Liver (tissue), 9 donors: ENCODE results near the gene SKIC8. TPM values are rescaled to one million over a fixed set of nuclear protein-coding genes. Genes with fewer than 3 reads are reported as not detected.

Experiments used
- DNase-seq: peaks from one replicate; pipeline ENCODE4 v3.0.0-alpha.2; 2017; ENCODE audit warnings: low spot score
- H3K27ac ChIP-seq, 2 donors: one replicate each; pipeline ENCODE4 v1.7.0; 2013; ENCODE audit warnings: inconsistent platforms in 2 of 2, low read length in 2 of 2, control low read depth in 1 of 2, low read depth in 1 of 2, mild to moderate bottlenecking in 1 of 2
- H3K27me3 ChIP-seq, 4 donors: one replicate each; pipeline versions ENCODE4 v1.6.1 to v1.7.0; 2013; ENCODE audit warnings: low read length in 3 of 4, inconsistent platforms in 1 of 4, mild to moderate bottlenecking in 1 of 4, moderate library complexity in 1 of 4; ENCODE audit not compliant: control insufficient read depth in 4 of 4, insufficient read depth in 4 of 4
- H3K36me3 ChIP-seq, 4 donors: one replicate each; pipeline versions ENCODE4 v1.6.1 to v1.7.0; 2013; ENCODE audit warnings: low read length in 3 of 4, mild to moderate bottlenecking in 3 of 4, low read depth in 1 of 4, moderate library complexity in 1 of 4; ENCODE audit not compliant: control insufficient read depth in 4 of 4, insufficient read depth in 3 of 4
- H3K4me1 ChIP-seq, 4 donors: one replicate each; pipeline versions ENCODE4 v1.6.1 to v1.7.0; 2013; ENCODE audit warnings: low read length in 3 of 4, mild to moderate bottlenecking in 3 of 4, moderate library complexity in 1 of 4; ENCODE audit not compliant: control insufficient read depth in 4 of 4, insufficient read depth in 4 of 4
- H3K4me3 ChIP-seq, 3 donors: one replicate each; pipeline versions ENCODE4 v1.6.1 to v1.7.0; 2013; ENCODE audit warnings: low read length in 3 of 3, control low read depth in 1 of 3, low read depth in 1 of 3, mild to moderate bottlenecking in 1 of 3
- H3K9ac ChIP-seq, 2 donors: one replicate each; pipeline ENCODE4 v1.7.0; 2013; ENCODE audit warnings: low read length in 2 of 2, mild to moderate bottlenecking in 2 of 2, moderate library complexity in 2 of 2, control low read depth in 1 of 2, low read depth in 1 of 2
- H3K9me3 ChIP-seq, 4 donors: one replicate each; pipeline versions ENCODE4 v1.6.1 to v1.7.0; 2013; ENCODE audit warnings: low read length in 3 of 4; ENCODE audit not compliant: control insufficient read depth in 4 of 4
- ATF3 ChIP-seq: IDR thresholded peaks from 2 replicates; pipeline ENCODE4 v1.6.1; 2016; ENCODE audit warnings: antibody characterized with exemption
- FOXA2 ChIP-seq: IDR thresholded peaks from 2 replicates; pipeline ENCODE4 v1.6.1; 2016; ENCODE audit warnings: antibody characterized with exemption
- GABPA ChIP-seq, 2 donors: IDR thresholded peaks in 1 of 2; conservative IDR thresholded peaks in 1 of 2; 2 replicates each; pipeline ENCODE4 v1.6.1; 2016; ENCODE audit warnings: antibody characterized with exemption in 2 of 2, mild to moderate bottlenecking in 1 of 2, moderate library complexity in 1 of 2
- HNF4A ChIP-seq, 2 donors: conservative IDR thresholded peaks; 2 replicates each; pipeline ENCODE4 v1.6.1; 2016; ENCODE audit warnings: antibody characterized with exemption in 2 of 2, mild to moderate bottlenecking in 2 of 2
- HNF4G ChIP-seq: IDR thresholded peaks from 2 replicates; pipeline ENCODE4 v1.6.1; 2016; ENCODE audit warnings: antibody characterized with exemption
- NR2F2 ChIP-seq: IDR thresholded peaks from 2 replicates; pipeline ENCODE4 v1.6.1; 2016; ENCODE audit warnings: antibody characterized with exemption
- RAD21 ChIP-seq, 2 donors: IDR thresholded peaks; 2 replicates each; pipeline ENCODE4 v1.6.1; 2016; ENCODE audit warnings: antibody characterized with exemption in 2 of 2, mild to moderate bottlenecking in 2 of 2
- REST ChIP-seq: IDR thresholded peaks from 2 replicates; pipeline ENCODE4 v1.6.1; 2016; ENCODE audit warnings: antibody characterized with exemption, mild to moderate bottlenecking
- RXRA ChIP-seq, 2 donors: IDR thresholded peaks; 2 replicates each; pipeline ENCODE4 v1.6.1; 2017 to 2018; ENCODE audit warnings: antibody characterized with exemption in 2 of 2, mild to moderate bottlenecking in 1 of 2
- SP1 ChIP-seq: IDR thresholded peaks from 2 replicates; pipeline ENCODE4 v1.6.1; 2018; ENCODE audit warnings: antibody characterized with exemption, mild to moderate bottlenecking
- TAF1 ChIP-seq: conservative IDR thresholded peaks from 2 replicates; pipeline ENCODE4 v1.6.1; 2016; ENCODE audit warnings: antibody characterized with exemption, mild to moderate bottlenecking
- YY1 ChIP-seq: IDR thresholded peaks from 2 replicates; pipeline ENCODE4 v1.6.1; 2016; ENCODE audit warnings: antibody characterized with exemption, mild to moderate bottlenecking
- ZBTB33 ChIP-seq: IDR thresholded peaks from 2 replicates; pipeline ENCODE4 v1.6.1; 2016; ENCODE audit warnings: antibody characterized with exemption
- WGBS: extraction: QIAGEN DNeasy Blood & Tissue Kit; methylation state at CpG from one replicate; pipeline ENCODE4 v1.1.7; 2013; 5-methylcytosine and 5-hydroxymethylcytosine counted together
- polyA plus RNA-seq, 2 donors: library from polyadenylated mRNA; stranded (reverse) in 1 of 2; unstranded in 1 of 2; fragments of 200-250 nt in 1 of 2; fragments of >200 nt in 1 of 2; fragmentation: Nextera tagmentation in 1 of 2; extraction: Ambion mirVana in 1 of 2; gene quantifications; one replicate each; pipeline versions ENCODE4 v1.2.1 to v1.2.3, GENCODE V29; 2013 to 2015
- total RNA-seq, 2 donors: library from RNA; depleted of rRNA; stranded (reverse); fragments of >200 nt; gene quantifications; one replicate each; pipeline ENCODE4 v1.2.3, GENCODE V29; 2014
- TF ChIP-seq, protein P1 (sequence below): IDR thresholded peaks from 2 replicates; pipeline ENCODE4 v1.6.1; 2016; ENCODE audit warnings: antibody characterized with exemption
- TF ChIP-seq, protein P2 (sequence below): fragments of 150-350 bp; IDR thresholded peaks from 2 replicates; pipeline ENCODE4 v1.5.1; 2017; ENCODE audit warnings: improper control_type of control experiment, low read depth, low read length; ENCODE audit not compliant: missing input control
- donor health status: healthy.
- donor health status: healthy.
- donor health status: healthy.
- donor health status: healthy.
- donor health status: healthy.

Gene SKIC8
- total and polyA plus RNA-seq, 4 donors = 33.4 to 48.7 (median 40.2) TPM

- no peak for TF ChIP-seq SP1
Observed at GRCh38 chr15:78282324-78282723, 17.1 kb downstream of the SKIC8 start (continued).

- Histone ChIP-seq H3K9ac (no peak overlapping the region), H3K4me3 (no peak overlapping the region), H3K27me3 (no peaks in the 10 kb centered on the region), H3K4me1 (no peaks in the 10 kb centered on the region), H3K36me3 (peaks cover 8 to 40% (median 24%) of the 10 kb centered on the region in 4 donors), H3K27ac (no peak overlapping the region), H3K9me3 (no peaks in the 10 kb centered on the region)
- DNase-seq = no peak
- 97% methylated on average over 13 of the region's 13 CpGs for whole genome bisulfite sequencing
- TF ChIP-seq GABPA (IDR thresholded peaks at IDR 0.05 in 1 of 2, conservative IDR thresholded peaks at IDR 0.05 in 1 of 2) (no peak), YY1 (no peak), REST (no peak), ZBTB33 (no peak)
- TF ChIP-seq, protein P1, sequence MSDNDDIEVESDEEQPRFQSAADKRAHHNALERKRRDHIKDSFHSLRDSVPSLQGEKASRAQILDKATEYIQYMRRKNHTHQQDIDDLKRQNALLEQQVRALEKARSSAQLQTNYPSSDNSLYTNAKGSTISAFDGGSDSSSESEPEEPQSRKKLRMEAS = no peak
Observed at GRCh38 chr15:78280319-78281072, 18.9 kb downstream of the SKIC8 start.

DNA sequence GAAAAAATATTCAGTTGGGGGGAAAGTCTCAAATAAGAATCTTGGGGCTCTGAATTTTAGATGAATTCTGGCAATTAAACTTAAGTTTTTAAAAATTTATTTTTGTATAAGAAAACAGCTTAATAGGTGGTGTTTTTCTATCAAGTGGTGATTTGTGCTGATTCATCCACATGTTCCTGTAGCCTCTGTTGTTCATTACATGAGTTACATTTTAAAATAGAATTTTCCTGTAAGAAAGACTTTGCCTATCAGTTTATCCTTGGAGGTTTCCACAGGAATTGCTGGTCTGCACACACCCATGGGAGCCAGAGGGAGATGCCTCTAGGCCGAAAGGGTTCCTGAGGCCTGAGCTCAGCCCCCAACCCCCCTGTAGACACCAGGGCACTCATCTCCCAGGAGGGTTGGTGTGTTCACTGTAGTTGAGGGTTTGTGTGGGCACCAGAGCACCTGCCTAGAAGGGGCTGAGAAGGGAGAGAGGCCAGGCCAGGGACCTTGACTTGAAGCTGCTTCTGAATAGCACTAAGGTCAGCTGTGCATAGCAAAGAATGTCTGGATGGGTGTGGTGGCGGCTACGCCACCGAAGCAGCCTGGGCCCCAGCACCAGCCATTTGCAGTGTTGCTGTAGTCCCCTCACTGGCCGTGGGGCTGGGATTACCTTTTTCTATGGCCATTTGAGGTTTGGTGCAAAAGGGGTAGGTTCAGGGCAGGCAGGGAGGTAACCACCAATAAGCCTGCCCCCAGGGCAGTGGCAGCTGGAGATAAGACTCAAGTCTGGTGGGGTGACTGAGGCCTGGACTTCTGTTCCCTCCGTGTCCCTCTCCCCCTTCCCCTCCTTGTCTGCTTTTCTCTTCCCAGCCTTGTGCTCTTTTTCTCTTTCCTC is 23.1 kb downstream of the SKIC8 start:
- Histone ChIP-seq H3K27ac (no peak overlapping the region), H3K27me3 (no peaks in the 10 kb centered on the region), H3K9me3 (no peaks in the 10 kb centered on the region), H3K4me3 (no peak overlapping the region), H3K4me1 (no peaks in the 10 kb centered on the region), H3K9ac (no peak overlapping the region), H3K36me3 (peaks cover 0 to 11% (median 4%) of the 10 kb centered on the region in 4 donors)
- WGBS = 93% methylated on average over 6 of the region's 6 CpGs
- DNase-seq = peak; percentile 73
- no peak for TF ChIP-seq HNF4G
- TF ChIP-seq HNF4A (conservative IDR thresholded peaks at IDR 0.05) = no peak
- TF ChIP-seq GABPA (IDR thresholded peaks at IDR 0.05 in 1 of 2, conservative IDR thresholded peaks at IDR 0.05 in 1 of 2) = no peak
- TF ChIP-seq RXRA (IDR thresholded peaks at IDR 0.05) = no peak
- no peak for TF ChIP-seq FOXA2
- TF ChIP-seq, protein P1 = no peak
- no peak for TF ChIP-seq ATF3
- TF ChIP-seq, protein P2, sequence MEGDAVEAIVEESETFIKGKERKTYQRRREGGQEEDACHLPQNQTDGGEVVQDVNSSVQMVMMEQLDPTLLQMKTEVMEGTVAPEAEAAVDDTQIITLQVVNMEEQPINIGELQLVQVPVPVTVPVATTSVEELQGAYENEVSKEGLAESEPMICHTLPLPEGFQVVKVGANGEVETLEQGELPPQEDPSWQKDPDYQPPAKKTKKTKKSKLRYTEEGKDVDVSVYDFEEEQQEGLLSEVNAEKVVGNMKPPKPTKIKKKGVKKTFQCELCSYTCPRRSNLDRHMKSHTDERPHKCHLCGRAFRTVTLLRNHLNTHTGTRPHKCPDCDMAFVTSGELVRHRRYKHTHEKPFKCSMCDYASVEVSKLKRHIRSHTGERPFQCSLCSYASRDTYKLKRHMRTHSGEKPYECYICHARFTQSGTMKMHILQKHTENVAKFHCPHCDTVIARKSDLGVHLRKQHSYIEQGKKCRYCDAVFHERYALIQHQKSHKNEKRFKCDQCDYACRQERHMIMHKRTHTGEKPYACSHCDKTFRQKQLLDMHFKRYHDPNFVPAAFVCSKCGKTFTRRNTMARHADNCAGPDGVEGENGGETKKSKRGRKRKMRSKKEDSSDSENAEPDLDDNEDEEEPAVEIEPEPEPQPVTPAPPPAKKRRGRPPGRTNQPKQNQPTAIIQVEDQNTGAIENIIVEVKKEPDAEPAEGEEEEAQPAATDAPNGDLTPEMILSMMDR = no peak
- no peak for TF ChIP-seq YY1
- no peak for TF ChIP-seq NR2F2
- no peak for TF ChIP-seq RAD21 (IDR thresholded peaks at IDR 0.05)
- TF ChIP-seq TAF1 = no peak
- no peak for TF ChIP-seq REST
